Measurements from ENCODE around the gene AKAP6. TPM values are rescaled to one million over a fixed set of nuclear protein-coding genes. Genes with fewer than 3 reads are reported as not detected.

The AKAP6 gene
- total RNA-seq, 2 donors from 2014 or later = 1.9 to 2.9 TPM

GRCh38 chr14:32677129-32677780, 348.2 kb downstream of the AKAP6 start:
- no peak for DNase-seq
- H3K27ac Mint-ChIP-seq = no peak overlapping the region
- no peaks in the 10 kb centered on the region for H3K27me3 Mint-ChIP-seq

GRCh38 chr14:32678088-32678487, 349.0 kb downstream of the AKAP6 start:
- H3K4me1 Mint-ChIP-seq = no peaks in the 10 kb centered on the region
- ATAC-seq = no peak
- peaks cover 2% of the 10 kb centered on the region for H3K27me3 Mint-ChIP-seq

More at GRCh38 chr14:32677129-32677780, 348.2 kb downstream of the AKAP6 start:
- Mint-ChIP-seq H3K36me3 (ENCODE audit: low read depth) (peaks cover 2% of the 10 kb centered on the region), H3K4me1 (no peaks in the 10 kb centered on the region), H3K4me3 (no peak overlapping the region)
- no peak for ATAC-seq
- H3K9me3 ChIP-seq (ENCODE audit: control insufficient read depth, low read length, poor library complexity, severe bottlenecking) = no peaks in the 10 kb centered on the region

GRCh38 chr14:32679927-32680612, 351.0 kb downstream of the AKAP6 start:
- Mint-ChIP-seq H3K27me3 (peaks cover 7% of the 10 kb centered on the region), H3K4me3 (no peak overlapping the region), H3K4me1 (no peaks in the 10 kb centered on the region), H3K36me3 (ENCODE audit: low read depth) (peaks cover 4% of the 10 kb centered on the region), H3K27ac (no peak overlapping the region)
- no peaks in the 10 kb centered on the region for H3K9me3 ChIP-seq (ENCODE audit: control insufficient read depth, low read length, poor library complexity, severe bottlenecking)
- DNase-seq (no peak), ATAC-seq (no peak)

More at GRCh38 chr14:32678088-32678487, 349.0 kb downstream of the AKAP6 start:
- Mint-ChIP-seq H3K27ac (no peak overlapping the region), H3K36me3 (ENCODE audit: low read depth) (peaks cover 4% of the 10 kb centered on the region), H3K4me3 (no peak overlapping the region)
- DNase-seq = no peak
- no peaks in the 10 kb centered on the region for H3K9me3 ChIP-seq (ENCODE audit: control insufficient read depth, low read length, poor library complexity, severe bottlenecking)

- Mint-ChIP-seq H3K36me3 (ENCODE audit: low read depth) (peaks cover 4% of the 10 kb centered on the region), H3K27ac (no peak overlapping the region), H3K4me1 (no peaks in the 10 kb centered on the region), H3K27me3 (peaks cover 7% of the 10 kb centered on the region), H3K4me3 (no peak overlapping the region)
- H3K9me3 ChIP-seq (ENCODE audit: control insufficient read depth, low read length, poor library complexity, severe bottlenecking) = no peaks in the 10 kb centered on the region
- no peak for DNase-seq
- ATAC-seq = no peak
Measured at GRCh38 chr14:32681598-32681997, 352.5 kb downstream of the AKAP6 start.

GRCh38 chr14:32682214-32682613, 353.1 kb downstream of the AKAP6 start:
- H3K4me1 Mint-ChIP-seq = no peaks in the 10 kb centered on the region
- no peaks in the 10 kb centered on the region for H3K9me3 ChIP-seq (ENCODE audit: control insufficient read depth, low read length, poor library complexity, severe bottlenecking)
- ATAC-seq = no peak
- H3K4me3 Mint-ChIP-seq = no peak overlapping the region
- H3K36me3 Mint-ChIP-seq (ENCODE audit: low read depth) = peaks cover 4% of the 10 kb centered on the region
- no peak for DNase-seq
- no peak overlapping the region for H3K27ac Mint-ChIP-seq
- peaks cover 7% of the 10 kb centered on the region for H3K27me3 Mint-ChIP-seq

- H3K4me1 Mint-ChIP-seq = no peaks in the 10 kb centered on the region
- H3K36me3 Mint-ChIP-seq (ENCODE audit: low read depth) = peaks cover 4% of the 10 kb centered on the region
- DNase-seq = no peak
- no peak for ATAC-seq
- no peak overlapping the region for H3K27ac Mint-ChIP-seq
- H3K4me3 Mint-ChIP-seq = no peak overlapping the region
- peaks cover 7% of the 10 kb centered on the region for H3K27me3 Mint-ChIP-seq
- no peaks in the 10 kb centered on the region for H3K9me3 ChIP-seq (ENCODE audit: control insufficient read depth, low read length, poor library complexity, severe bottlenecking)
Measured at GRCh38 chr14:32683679-32684078, 354.6 kb downstream of the AKAP6 start.

- no peak overlapping the region for H3K27ac Mint-ChIP-seq
- no peak overlapping the region for H3K4me3 Mint-ChIP-seq
- H3K9me3 ChIP-seq (ENCODE audit: control insufficient read depth, low read length, poor library complexity, severe bottlenecking) = no peaks in the 10 kb centered on the region
- no peaks in the 10 kb centered on the region for H3K27me3 Mint-ChIP-seq
- no peak for DNase-seq
- H3K4me1 Mint-ChIP-seq = no peaks in the 10 kb centered on the region
- no peaks in the 10 kb centered on the region for H3K36me3 Mint-ChIP-seq (ENCODE audit: low read depth)
- no peak for ATAC-seq
Measured at GRCh38 chr14:32688941-32689340, 359.8 kb downstream of the AKAP6 start.

GRCh38 chr14:32692441-32692840, 363.3 kb downstream of the AKAP6 start:
- H3K4me3 Mint-ChIP-seq = no peak overlapping the region
- H3K27me3 Mint-ChIP-seq = no peaks in the 10 kb centered on the region
- ATAC-seq = no peak
- no peak overlapping the region for H3K27ac Mint-ChIP-seq
- no peaks in the 10 kb centered on the region for H3K36me3 Mint-ChIP-seq (ENCODE audit: low read depth)
- no peaks in the 10 kb centered on the region for H3K9me3 ChIP-seq (ENCODE audit: control insufficient read depth, low read length, poor library complexity, severe bottlenecking)
- H3K4me1 Mint-ChIP-seq = peaks cover 3% of the 10 kb centered on the region
- DNase-seq = no peak

- H3K27ac Mint-ChIP-seq = no peak overlapping the region
- no peaks in the 10 kb centered on the region for H3K9me3 ChIP-seq (ENCODE audit: control insufficient read depth, low read length, poor library complexity, severe bottlenecking)
- ATAC-seq (no peak), DNase-seq (no peak)
- H3K27me3 Mint-ChIP-seq = no peaks in the 10 kb centered on the region
- H3K4me1 Mint-ChIP-seq = peaks cover 3% of the 10 kb centered on the region
- H3K4me3 Mint-ChIP-seq = no peak overlapping the region
- no peaks in the 10 kb centered on the region for H3K36me3 Mint-ChIP-seq (ENCODE audit: low read depth)
Measured at GRCh38 chr14:32693114-32693513, 364.0 kb downstream of the AKAP6 start.

GRCh38 chr14:32694795-32695449, 365.8 kb downstream of the AKAP6 start:
- Mint-ChIP-seq H3K36me3 (ENCODE audit: low read depth) (no peaks in the 10 kb centered on the region), H3K27me3 (no peaks in the 10 kb centered on the region), H3K27ac (no peak overlapping the region), H3K4me1 (peaks cover 3% of the 10 kb centered on the region), H3K4me3 (no peak overlapping the region)
- DNase-seq (no peak), ATAC-seq (no peak)
- H3K9me3 ChIP-seq (ENCODE audit: control insufficient read depth, low read length, poor library complexity, severe bottlenecking) = no peaks in the 10 kb centered on the region

- no peaks in the 10 kb centered on the region for H3K27me3 Mint-ChIP-seq
- ATAC-seq (no peak), DNase-seq (no peak)
- H3K27ac Mint-ChIP-seq = no peak overlapping the region
- peaks cover 3% of the 10 kb centered on the region for H3K4me1 Mint-ChIP-seq
- H3K9me3 ChIP-seq (ENCODE audit: control insufficient read depth, low read length, poor library complexity, severe bottlenecking) = no peaks in the 10 kb centered on the region
- H3K4me3 Mint-ChIP-seq = no peak overlapping the region
- no peaks in the 10 kb centered on the region for H3K36me3 Mint-ChIP-seq (ENCODE audit: low read depth)
Measured at GRCh38 chr14:32696325-32697091, 367.4 kb downstream of the AKAP6 start.

- no peak for DNase-seq
- no peaks in the 10 kb centered on the region for H3K27me3 Mint-ChIP-seq
- no peak for ATAC-seq
- no peak overlapping the region for H3K27ac Mint-ChIP-seq
- H3K4me3 Mint-ChIP-seq = no peak overlapping the region
- H3K9me3 ChIP-seq (ENCODE audit: control insufficient read depth, low read length, poor library complexity, severe bottlenecking) = no peaks in the 10 kb centered on the region
- H3K36me3 Mint-ChIP-seq (ENCODE audit: low read depth) = no peaks in the 10 kb centered on the region
- peaks cover 3% of the 10 kb centered on the region for H3K4me1 Mint-ChIP-seq
Measured at GRCh38 chr14:32697114-32697513, 368.0 kb downstream of the AKAP6 start.

- no peaks in the 10 kb centered on the region for H3K9me3 ChIP-seq (ENCODE audit: control insufficient read depth, low read length, poor library complexity, severe bottlenecking)
- H3K27ac Mint-ChIP-seq = no peak overlapping the region
- H3K4me3 Mint-ChIP-seq = no peak overlapping the region
- DNase-seq (no peak), ATAC-seq (no peak)
- H3K4me1 Mint-ChIP-seq = peaks cover 6% of the 10 kb centered on the region
- H3K27me3 Mint-ChIP-seq = no peaks in the 10 kb centered on the region
- H3K36me3 Mint-ChIP-seq (ENCODE audit: low read depth) = no peaks in the 10 kb centered on the region
Measured at GRCh38 chr14:32697704-32698103, 368.6 kb downstream of the AKAP6 start.

Data from T-helper 17 cell (primary cell).